BLaER1 treated with 17β-estradiol and CSF1 and Interleukin-3, amounts not matched to agents 10 nM and 100 nM (cell line): Measurements from ENCODE around the gene MLPH.

Experiments used
- H3K27ac ChIP-seq, 11 experiments: shearing (Covaris generic); formaldehyde crosslinking; 2 replicates each; pipeline ENCODE4 v1.8.1; 2022
- H3K27me3 ChIP-seq, 11 experiments: shearing (Covaris generic); formaldehyde crosslinking; 2 replicates each; pipeline ENCODE4 v1.8.1; 2022
- H3K36me3 ChIP-seq, 11 experiments: shearing (Covaris generic); formaldehyde crosslinking; 2 replicates each; pipeline ENCODE4 v1.8.1; 2022
- H3K4me1 ChIP-seq, 10 experiments: shearing (Covaris generic); formaldehyde crosslinking; 2 replicates each; pipeline ENCODE4 v1.8.1; 2022
- H3K4me2 ChIP-seq, 11 experiments: shearing (Covaris generic); formaldehyde crosslinking; 2 replicates each; pipeline ENCODE4 v1.8.1; 2022
- H3K4me3 ChIP-seq, 10 experiments: shearing (Covaris generic); formaldehyde crosslinking; 2 replicates each; pipeline ENCODE4 v1.8.1; 2022
- H3K9ac ChIP-seq, 11 experiments: shearing (Covaris generic); formaldehyde crosslinking; 2 replicates each; pipeline ENCODE4 v1.8.1; 2022
- H3K9me3 ChIP-seq, 11 experiments: shearing (Covaris generic); formaldehyde crosslinking; replicated peaks in 1 of 11; 2 replicates each; pipeline ENCODE4 v1.8.1; 2022
- H4K20me1 ChIP-seq, 11 experiments: shearing (Covaris generic); formaldehyde crosslinking; 2 replicates each; pipeline ENCODE4 v1.8.1; 2022
- Cebpa-rat ChIP-seq, 11 experiments: shearing (Covaris generic); IDR thresholded peaks; 2 replicates each; pipeline ENCODE4 v1.8.1; 2022

MLPH gene, protein sequence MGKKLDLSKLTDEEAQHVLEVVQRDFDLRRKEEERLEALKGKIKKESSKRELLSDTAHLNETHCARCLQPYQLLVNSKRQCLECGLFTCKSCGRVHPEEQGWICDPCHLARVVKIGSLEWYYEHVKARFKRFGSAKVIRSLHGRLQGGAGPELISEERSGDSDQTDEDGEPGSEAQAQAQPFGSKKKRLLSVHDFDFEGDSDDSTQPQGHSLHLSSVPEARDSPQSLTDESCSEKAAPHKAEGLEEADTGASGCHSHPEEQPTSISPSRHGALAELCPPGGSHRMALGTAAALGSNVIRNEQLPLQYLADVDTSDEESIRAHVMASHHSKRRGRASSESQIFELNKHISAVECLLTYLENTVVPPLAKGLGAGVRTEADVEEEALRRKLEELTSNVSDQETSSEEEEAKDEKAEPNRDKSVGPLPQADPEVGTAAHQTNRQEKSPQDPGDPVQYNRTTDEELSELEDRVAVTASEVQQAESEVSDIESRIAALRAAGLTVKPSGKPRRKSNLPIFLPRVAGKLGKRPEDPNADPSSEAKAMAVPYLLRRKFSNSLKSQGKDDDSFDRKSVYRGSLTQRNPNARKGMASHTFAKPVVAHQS

DNA sequence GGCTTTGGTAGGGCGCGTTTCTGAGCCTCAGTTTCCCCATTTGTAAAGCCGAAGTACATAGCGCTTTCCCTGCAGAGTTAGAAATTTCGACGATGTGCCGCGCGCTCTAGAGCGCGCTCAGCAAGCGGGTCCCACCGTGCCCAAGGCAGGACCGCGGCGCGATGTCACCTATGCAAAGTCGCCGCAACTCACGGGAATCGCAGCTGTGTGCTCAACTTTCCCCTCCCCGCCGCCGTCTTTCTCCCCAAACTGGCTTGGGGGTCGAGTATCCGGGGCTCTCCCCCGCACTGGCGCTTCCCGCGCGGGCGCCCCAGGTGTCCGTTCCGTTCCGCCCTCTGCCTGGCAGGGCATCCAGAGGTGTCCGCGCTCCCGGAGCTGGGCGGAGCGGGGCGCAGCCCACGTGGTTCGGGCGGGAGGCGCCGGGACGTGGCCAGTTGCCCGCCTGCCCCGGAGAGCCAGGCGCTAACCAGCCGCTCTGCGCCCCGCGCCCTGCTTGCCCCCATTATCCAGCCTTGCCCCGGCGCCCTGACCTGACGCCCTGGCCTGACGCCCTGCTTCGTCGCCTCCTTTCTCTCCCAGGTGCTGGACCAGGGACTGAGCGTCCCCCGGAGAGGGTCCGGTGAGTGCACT, at the start of gene MLPH:
Gene MLPH (plus strand): TSS at position 433 of the 630 bp plus-strand sequence. CDS start 6,176 bp downstream, outside the sequence.
- H3K9me3 ChIP-seq = peaks cover 19 to 48% (median 34%) of the 10 kb centered on the region in 11 experiments
- no peak within 1 kb of the TSS for H3K9ac ChIP-seq
- H3K27me3 ChIP-seq = peaks cover 12 to 23% (median 18%) of the 10 kb centered on the region in 11 experiments
- 0 out of 22 replicates have a peak, but pooled peaks cover 0 to 6% (median 0%) of the 10 kb centered on the region in 11 experiments for H3K36me3 ChIP-seq
- H3K4me1 ChIP-seq = peaks cover 22 to 28% (median 24%) of the 10 kb centered on the region in 10 experiments; a peak in 19 of 20 replicates
- H3K27ac ChIP-seq = no peak within 1 kb of the TSS
- H4K20me1 ChIP-seq = no peaks in the 10 kb centered on the region
- 0 out of 22 replicates have a peak within 1 kb of the TSS, but pooled peaks of 1 of the 11 experiments have one; percentile 66 for H3K4me2 ChIP-seq
- no peak for TF ChIP-seq Cebpa-rat (IDR thresholded peaks at IDR 0.05)
- no peak within 1 kb of the TSS for H3K4me3 ChIP-seq

DNA sequence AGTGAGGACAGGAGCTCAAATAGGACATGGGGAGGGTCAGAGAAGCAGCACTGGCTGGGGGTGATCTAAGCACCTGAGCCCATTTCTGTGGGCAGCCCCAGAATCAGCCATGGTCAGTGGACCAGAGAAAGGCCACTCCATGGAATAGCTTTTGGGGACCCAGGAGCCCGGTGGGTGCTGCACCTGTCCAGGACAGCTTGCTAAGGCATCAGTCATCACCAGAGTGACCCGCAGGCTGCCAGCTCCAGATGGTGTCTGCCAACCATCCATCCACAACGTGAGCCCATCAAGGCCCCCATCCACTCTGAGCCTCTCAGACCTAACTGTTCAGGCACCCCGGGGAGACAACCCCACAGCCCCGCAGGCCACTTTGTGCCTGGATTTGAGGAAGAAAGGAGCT, 49.5 kb upstream of the MLPH start:
- H3K4me3 ChIP-seq = no peak overlapping the region

DNA sequence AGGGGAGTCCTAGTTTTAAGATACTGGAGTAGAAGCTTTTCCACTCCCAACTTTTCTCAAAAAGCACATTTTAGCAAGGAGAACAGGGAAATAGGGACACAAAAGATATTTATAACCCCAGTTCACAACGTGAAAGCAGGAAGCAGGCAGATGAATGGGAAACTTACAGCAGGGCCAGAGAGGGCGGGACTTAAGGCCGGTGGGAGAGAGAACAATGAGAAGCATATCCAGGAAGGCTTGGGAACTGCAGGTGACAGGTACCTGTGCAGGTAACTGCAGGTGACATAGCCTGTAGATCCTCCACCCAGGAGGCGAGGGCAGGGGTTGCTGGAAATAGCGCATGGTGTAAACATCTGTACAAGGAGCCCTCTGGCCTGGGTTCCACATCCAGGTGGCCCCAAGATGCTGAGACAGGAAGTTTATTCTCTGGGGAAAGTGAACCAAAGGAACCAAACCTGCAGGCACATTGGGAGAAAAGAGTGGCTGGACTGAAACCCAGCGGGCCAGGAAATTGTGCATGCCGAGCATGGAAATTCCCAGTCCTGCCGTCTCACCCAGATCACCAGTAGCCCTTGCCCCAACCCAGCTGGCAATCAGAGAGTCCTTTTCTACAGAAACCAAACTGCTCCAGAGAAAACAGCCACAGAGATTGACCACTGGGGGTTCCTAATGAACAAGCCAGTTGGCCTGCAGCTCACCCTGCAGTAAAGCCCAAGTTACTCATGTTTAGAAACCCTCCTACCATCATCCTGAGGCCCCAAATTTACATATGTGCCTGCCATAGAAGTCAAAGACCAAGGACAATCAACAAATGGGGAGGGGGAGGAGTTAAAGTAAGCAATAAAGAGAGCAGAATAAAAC, 48.7 kb upstream of the MLPH start:
- peak overlapping the region in 8 of 11 experiments; percentile 9 to 52 (median 40); a peak in 12 of 22 replicates for H3K4me2 ChIP-seq
- no peaks in the 10 kb centered on the region for H3K27me3 ChIP-seq
- H3K36me3 ChIP-seq = no peaks in the 10 kb centered on the region
- H3K9ac ChIP-seq = no peak overlapping the region
- no peak overlapping the region for H3K27ac ChIP-seq
- TF ChIP-seq Cebpa-rat (IDR thresholded peaks at IDR 0.05) = no peak
- no peak overlapping the region for H3K4me3 ChIP-seq
- no peaks in the 10 kb centered on the region; a peak in 1 of 22 replicates for H4K20me1 ChIP-seq
- peaks cover 24 to 66% (median 45%) of the 10 kb centered on the region in 10 experiments for H3K4me1 ChIP-seq
- peaks cover 0 to 7% (median 0%) of the 10 kb centered on the region in 11 experiments; a peak in 1 of 22 replicates for H3K9me3 ChIP-seq

More for the DNA sequence above, 49.5 kb upstream of the MLPH start:
- Histone ChIP-seq H3K27ac (no peak overlapping the region), H3K4me1 (peaks cover 32 to 73% (median 52%) of the 10 kb centered on the region in 10 experiments), H3K9ac (no peak overlapping the region), H3K4me2 (peak overlapping the region in 7 of 11 experiments; percentile 13 to 52 (median 39); a peak in 11 of 22 replicates), H3K9me3 (peaks cover 0 to 7% (median 0%) of the 10 kb centered on the region in 11 experiments; a peak in 1 of 22 replicates), H4K20me1 (no peaks in the 10 kb centered on the region; a peak in 1 of 22 replicates), H3K27me3 (no peaks in the 10 kb centered on the region), H3K36me3 (no peaks in the 10 kb centered on the region)
- TF ChIP-seq Cebpa-rat (IDR thresholded peaks at IDR 0.05) = no peak

DNA sequence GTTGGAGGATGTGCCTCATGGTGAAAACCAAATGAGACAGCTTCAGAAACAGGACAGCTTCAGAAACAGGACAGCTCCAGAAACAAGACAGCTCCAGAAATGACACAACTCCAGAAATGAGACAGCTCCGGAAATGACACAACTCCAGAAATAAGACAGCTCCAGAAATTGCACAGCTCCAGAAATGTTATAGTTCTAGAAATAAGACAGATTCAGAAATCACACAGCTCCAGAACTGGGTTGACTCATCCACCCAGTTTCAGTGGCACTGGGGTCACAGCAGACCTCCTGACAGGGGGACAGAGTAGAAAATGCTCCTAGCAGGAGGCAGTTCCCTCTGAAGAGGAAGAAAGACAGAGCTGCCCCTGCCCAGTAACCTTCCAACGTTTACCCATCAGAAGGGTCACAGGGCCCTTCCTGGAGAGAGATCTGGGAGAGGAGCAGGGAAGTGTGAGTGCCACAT, 46.2 kb upstream of the MLPH start:
- Histone ChIP-seq H3K27ac (no peak overlapping the region), H3K36me3 (no peaks in the 10 kb centered on the region), H4K20me1 (no peaks in the 10 kb centered on the region), H3K9ac (no peak overlapping the region), H3K27me3 (no peaks in the 10 kb centered on the region), H3K9me3 (peaks cover 0 to 7% (median under 1%) of the 10 kb centered on the region in 11 experiments; a peak in 3 of 22 replicates), H3K4me1 (peaks cover 0 to 49% (median 26%) of the 10 kb centered on the region in 10 experiments; a peak in 14 of 20 replicates), H3K4me3 (no peak overlapping the region), H3K4me2 (no peak overlapping the region)
- no peak for TF ChIP-seq Cebpa-rat (IDR thresholded peaks at IDR 0.05)

DNA sequence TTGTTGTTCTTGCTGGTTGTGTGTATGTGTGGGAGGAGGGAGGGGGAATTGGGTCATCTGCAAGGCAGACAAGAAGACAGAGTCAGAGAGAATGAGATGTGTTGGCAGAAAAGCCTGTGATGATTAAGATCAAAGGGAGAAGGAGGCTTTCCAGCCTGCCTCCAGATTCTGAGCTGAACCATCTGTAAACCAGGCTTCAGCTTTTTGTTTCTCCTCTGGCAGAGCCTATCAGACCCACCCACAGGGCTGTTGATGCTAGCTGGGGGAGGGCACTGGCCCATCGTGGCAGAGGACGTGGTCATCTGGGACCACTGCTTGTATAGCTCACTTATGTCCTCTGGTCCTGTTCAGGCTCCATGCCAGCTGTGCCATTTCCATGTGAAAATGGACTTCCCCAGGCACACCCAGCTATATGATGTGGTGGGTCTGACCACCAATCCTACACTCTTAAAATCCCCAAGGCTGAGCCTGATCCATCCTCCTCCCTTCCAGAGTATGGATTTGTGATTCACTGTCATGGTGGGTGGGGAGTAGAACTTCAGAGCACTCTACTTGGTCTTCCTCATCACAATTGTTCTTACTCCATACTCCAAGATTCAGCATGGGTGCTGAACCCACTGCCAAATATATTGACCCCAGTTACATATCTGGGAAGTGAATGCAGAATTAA, 45.3 kb upstream of the MLPH start:
- Histone ChIP-seq H3K9me3 (peaks cover 0 to 12% (median 3%) of the 10 kb centered on the region in 11 experiments; a peak in 3 of 22 replicates), H3K27ac (no peak overlapping the region), H3K4me3 (no peak overlapping the region), H3K9ac (no peak overlapping the region), H3K4me2 (peak overlapping the region in 4 of 11 experiments; percentile 11 to 24 (median 12); a peak in 4 of 22 replicates), H4K20me1 (no peaks in the 10 kb centered on the region), H3K4me1 (peaks cover 0 to 40% (median 25%) of the 10 kb centered on the region in 10 experiments; a peak in 14 of 20 replicates), H3K36me3 (no peaks in the 10 kb centered on the region), H3K27me3 (no peaks in the 10 kb centered on the region)
- no peak for TF ChIP-seq Cebpa-rat (IDR thresholded peaks at IDR 0.05)

DNA sequence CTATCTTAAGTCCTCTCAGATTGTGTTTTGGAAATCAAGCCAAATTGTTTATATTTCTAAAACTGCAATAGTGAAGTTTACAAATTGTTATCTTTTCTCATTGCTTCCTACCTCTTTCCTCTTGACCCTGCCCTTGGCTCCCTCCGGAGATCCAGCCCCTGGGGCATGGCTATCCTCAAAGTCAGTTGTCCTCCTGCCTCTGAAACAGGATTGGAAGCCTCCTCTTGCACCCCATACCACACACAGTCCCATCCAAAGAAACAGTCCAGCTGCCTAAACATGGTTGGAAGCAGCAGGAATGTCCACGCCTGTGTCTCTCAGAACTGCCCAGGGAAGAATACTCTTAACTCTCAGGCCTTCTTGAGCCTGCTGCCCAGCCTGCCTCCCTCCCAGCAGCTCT, 43.0 kb upstream of the MLPH start:
- peaks cover 0 to 11% (median 3%) of the 10 kb centered on the region in 11 experiments; a peak in 3 of 22 replicates for H3K9me3 ChIP-seq
- H3K27ac ChIP-seq = no peak overlapping the region
- H3K36me3 ChIP-seq = no peaks in the 10 kb centered on the region
- H3K4me3 ChIP-seq = no peak overlapping the region
- H3K4me1 ChIP-seq = peaks cover 3 to 34% (median 20%) of the 10 kb centered on the region in 10 experiments
- no peak overlapping the region; a peak in 2 of 22 replicates for H3K4me2 ChIP-seq
- no peaks in the 10 kb centered on the region for H4K20me1 ChIP-seq
- TF ChIP-seq Cebpa-rat (IDR thresholded peaks at IDR 0.05) = no peak
- H3K9ac ChIP-seq = no peak overlapping the region
- no peaks in the 10 kb centered on the region for H3K27me3 ChIP-seq

DNA sequence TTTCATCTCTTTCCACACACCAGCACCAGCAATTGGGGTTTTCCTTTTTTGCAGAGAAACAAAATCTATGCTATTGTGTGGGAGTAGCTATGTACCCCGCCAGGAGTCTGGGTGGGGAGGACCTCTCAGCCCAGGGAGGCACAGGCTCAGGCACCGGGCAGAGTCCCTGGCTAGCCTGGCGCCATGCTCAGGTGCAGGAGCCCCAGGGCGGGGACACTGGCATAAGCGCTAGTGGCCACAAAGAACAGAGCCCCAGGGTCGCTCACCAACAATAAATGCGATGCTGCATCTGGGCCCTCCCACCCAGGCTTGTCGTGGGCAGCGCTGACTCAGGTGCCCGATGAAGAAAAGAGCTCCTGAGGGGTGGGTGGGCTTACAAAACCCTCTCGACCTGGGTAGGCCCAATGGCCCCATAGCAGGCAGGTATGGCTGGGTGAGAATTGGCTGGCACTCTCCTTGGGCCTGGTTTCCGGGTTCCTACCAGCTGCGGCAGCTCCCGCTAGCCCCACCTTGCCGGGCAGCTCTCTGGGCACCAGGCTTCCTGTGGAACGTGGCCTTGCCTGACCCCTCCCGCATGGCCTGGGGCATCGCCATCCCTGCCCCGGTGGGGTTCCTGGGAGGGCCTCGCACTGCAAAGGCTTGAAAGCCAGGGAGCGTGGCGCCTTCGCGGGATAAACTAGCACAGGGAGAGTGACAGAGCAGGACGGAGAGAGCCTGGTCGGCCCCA, 41.3 kb upstream of the MLPH start:
- no peak overlapping the region for H3K27ac ChIP-seq
- peaks cover 0 to 20% (median 12%) of the 10 kb centered on the region in 11 experiments; a peak in 15 of 22 replicates for H3K9me3 ChIP-seq
- no peaks in the 10 kb centered on the region for H4K20me1 ChIP-seq
- no peak for TF ChIP-seq Cebpa-rat (IDR thresholded peaks at IDR 0.05)
- H3K4me2 ChIP-seq = peak overlapping the region in 2 of 11 experiments; percentile 14 to 37; a peak in 2 of 22 replicates
- H3K27me3 ChIP-seq = no peaks in the 10 kb centered on the region
- H3K4me3 ChIP-seq = no peak overlapping the region
- H3K36me3 ChIP-seq = no peaks in the 10 kb centered on the region
- H3K4me1 ChIP-seq = peaks cover 15 to 51% (median 37%) of the 10 kb centered on the region in 10 experiments
- H3K9ac ChIP-seq = no peak overlapping the region
